ENCODE measurements around the gene TMBIM4.
A peak's percentile ranks its signal among the peaks of the same experiment; 100 is the strongest.
"Not testable (repeated sequence)": the region's sequence is repeated elsewhere in the genome, so short reads cannot be mapped to it uniquely, and the experiment has no call there.

TMBIM4 gene

GRCh38 chr12:66182956-66183355, 13.2 kb upstream of the TMBIM4 start:
- DNase-seq: no peak

DNA sequence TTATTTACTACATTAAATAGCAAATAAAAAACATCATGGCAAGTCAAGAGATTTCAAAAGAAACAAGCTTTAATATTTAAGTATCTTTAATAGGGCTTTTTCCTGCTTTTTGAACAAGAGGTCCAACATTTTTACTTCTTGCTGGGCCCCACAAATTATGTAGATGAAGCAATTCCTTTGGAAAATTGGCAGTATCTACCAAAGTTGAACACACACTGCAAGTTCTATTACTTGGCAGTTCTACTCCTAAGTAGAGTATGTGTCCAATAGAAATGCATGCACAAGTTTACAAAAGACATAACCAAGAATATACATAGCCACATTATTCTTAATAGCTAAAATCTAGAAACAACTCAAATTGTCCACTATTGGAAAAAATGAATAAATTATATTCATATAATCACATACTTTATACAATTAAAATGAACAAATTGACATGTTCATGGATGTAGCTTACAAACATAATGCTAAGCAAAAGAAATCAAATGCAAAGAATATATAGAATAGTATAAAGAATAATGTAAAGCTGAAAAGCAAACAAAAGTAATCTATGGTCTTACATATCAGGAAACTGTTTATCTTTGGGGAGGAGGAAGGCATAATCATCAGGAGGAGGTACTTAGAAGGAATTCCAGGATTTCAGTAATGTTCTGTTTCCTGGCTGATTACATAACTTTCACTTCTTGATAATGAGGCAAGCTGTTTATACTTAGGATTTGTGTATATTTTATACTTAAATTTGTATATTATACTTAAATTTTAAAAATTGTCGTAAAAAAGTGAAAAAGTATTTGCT, 6.5 kb upstream of the TMBIM4 start:
- DNase-seq: no peak

GRCh38 chr12:66174391-66175325, 4.9 kb upstream of the TMBIM4 start:
- DNase-seq: not testable (repeated sequence)

- no peak for DNase-seq
Observed at GRCh38 chr12:66170606-66171005, 810 bp upstream of the TMBIM4 start.

DNA sequence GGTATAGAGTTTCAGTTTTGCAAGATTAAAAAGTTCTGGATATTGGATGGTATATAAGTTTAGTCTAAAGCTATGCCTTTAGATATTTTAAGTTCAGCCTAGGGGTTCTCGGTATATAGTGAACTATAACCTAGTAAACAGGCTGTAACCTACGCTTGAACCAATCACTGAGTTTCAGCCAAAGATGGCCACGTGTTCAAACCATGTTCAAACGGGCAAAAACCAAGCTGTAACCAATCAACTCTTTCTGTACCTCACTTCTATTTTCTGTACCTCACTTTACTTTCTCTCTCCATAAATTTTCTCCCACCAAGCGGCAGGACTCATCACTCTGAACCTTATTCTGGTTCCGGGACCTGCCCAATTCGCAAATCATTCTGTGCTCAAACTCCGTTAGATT, 1.4 kb downstream of the TMBIM4 start:
- no peak for DNase-seq

GRCh38 chr12:66166561-66166960, 3.2 kb downstream of the TMBIM4 start:
- DNase-seq: no peak

DNA sequence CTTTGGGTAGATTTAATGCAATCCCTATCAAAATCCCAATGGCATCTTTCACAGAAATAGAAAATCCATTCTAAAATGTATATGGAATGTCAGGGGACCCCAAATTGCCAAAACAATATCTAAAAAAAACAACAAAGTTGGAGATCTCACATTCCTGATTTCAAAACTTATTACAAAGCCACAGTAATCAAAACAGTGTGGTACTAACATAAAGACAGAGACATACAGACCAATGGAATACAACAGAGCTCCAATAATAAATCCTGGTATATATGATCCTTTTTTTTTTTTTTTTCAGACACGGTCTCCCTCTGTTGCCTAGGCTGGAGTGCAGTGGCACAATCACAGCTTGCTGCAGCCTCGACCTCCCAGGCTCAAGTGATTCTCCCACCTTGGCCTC, 4.7 kb downstream of the TMBIM4 start:
- DNase-seq: no peak

DNA sequence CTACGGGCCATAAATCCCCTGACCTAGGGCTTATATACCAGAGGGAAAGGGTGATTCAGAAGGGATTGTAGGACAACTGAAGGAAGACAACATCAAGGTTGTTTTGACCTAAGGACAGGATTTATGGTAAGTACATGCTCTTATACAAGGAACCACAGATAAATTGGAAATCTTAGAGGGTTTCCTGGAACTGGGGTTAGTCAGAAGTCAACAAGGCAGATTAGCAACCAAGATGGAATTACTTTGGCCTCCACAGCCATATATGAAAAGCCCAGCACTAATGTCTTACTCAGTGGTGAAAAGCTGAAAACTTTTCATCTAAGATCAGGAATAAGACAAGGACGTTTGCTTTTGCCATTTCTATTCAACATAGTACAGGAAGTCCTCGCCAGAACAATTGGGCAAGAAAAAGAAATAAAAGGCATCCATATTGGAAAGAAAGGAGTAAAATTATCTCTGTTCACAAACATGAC, 5.4 kb downstream of the TMBIM4 start:
- DNase-seq: no peak

GRCh38 chr12:66163289-66163688, 6.5 kb downstream of the TMBIM4 start:
- no peak for DNase-seq

DNA sequence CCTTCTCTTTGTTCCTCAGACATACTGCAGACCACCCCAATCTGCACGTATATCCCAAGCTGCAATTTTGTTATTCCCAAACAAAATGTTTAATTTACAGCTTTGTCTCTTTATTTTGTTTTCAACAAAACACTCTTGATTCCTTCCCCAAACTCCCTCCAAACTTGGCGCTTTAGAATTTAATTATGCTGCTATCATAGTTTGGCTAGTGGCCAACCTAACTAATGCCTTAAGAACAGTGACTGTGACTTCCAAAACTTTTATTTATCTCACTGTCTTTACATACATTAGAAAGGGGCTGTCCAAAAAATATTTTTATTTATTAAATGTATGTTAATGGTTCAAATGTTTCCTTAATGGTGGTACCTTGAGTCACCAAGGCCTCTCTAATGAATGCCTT, 7.1 kb downstream of the TMBIM4 start:
- no peak for DNase-seq

DNA sequence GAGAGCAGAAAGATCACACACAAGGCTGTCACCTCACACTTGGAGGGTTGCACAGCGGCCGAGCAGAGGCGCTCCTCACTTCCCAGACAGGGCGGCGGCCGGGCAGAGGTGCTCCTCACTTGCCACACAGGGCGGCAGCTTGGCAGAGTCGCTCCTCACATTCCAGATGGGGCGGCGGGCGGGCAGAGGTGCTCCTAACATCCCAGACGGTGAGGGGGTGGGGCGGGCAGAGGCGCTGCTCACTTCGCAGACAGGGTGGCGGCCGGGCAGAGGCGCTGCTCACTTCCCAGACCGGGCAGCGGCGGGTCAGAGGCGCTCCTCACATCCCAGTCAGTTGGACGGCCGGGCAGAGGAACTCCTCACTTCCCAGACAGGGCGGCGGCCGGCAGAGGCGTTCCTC, 9.1 kb downstream of the TMBIM4 start:
- DNase-seq: no peak

DNA sequence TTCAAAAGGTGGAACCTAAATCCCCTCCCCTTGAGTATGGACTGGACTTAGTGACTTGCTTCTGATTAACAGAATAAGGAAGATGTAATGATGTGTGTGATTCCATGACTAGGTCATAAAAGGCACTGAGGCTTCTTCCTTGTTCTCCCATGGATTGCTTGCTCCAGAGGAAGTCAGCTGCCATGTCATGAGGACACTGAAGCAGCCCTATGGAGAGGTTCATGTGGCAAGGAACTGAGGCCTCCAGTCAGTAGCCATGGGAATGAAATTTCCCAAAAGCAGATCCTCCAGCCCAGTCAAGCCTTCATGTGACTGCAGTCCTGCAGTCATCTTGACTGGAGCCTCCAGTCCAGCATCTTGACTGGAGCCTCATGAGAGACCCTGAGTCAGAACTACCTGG, 10.7 kb downstream of the TMBIM4 start:
- no peak for DNase-seq

- no peak for DNase-seq
Observed at GRCh38 chr12:66156654-66157053, 13.1 kb downstream of the TMBIM4 start.

GRCh38 chr12:66154776-66155175, 15.0 kb downstream of the TMBIM4 start:
- no peak for DNase-seq

- DNase-seq: no peak
Observed at GRCh38 chr12:66152732-66153131, 17.1 kb downstream of the TMBIM4 start.

DNA sequence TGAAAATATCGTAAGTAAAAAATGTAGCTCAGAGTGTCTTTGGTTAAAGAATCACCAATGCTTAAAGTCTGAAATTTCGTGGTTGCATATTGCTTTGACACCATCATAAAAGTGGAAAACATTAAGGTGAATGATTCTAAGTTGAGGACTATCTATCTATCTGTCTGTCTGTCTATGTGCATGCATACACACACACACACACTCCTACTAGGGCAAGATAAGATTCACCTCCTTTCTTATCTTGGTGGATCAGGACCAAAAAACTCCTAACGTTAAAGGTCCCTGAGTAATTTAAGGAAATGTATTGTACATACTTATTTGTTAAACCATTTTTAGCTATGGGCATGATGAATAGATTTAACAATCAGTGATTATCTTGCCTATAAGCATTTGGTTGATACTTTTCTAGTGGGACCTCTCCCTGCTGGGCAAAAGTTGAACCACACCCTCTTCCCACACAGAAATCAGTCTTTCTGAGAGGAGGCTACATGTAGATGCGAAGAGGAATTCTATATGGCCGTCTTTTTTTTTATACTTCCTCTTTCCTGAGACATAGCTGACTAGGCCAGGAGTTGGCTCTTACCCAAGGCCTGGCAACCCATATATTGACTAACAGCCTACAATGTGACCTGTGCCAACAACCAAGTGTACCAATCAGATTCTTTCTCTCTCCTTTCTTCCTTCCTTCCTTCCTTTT, 19.9 kb downstream of the TMBIM4 start:
- DNase-seq: no peak

DNA sequence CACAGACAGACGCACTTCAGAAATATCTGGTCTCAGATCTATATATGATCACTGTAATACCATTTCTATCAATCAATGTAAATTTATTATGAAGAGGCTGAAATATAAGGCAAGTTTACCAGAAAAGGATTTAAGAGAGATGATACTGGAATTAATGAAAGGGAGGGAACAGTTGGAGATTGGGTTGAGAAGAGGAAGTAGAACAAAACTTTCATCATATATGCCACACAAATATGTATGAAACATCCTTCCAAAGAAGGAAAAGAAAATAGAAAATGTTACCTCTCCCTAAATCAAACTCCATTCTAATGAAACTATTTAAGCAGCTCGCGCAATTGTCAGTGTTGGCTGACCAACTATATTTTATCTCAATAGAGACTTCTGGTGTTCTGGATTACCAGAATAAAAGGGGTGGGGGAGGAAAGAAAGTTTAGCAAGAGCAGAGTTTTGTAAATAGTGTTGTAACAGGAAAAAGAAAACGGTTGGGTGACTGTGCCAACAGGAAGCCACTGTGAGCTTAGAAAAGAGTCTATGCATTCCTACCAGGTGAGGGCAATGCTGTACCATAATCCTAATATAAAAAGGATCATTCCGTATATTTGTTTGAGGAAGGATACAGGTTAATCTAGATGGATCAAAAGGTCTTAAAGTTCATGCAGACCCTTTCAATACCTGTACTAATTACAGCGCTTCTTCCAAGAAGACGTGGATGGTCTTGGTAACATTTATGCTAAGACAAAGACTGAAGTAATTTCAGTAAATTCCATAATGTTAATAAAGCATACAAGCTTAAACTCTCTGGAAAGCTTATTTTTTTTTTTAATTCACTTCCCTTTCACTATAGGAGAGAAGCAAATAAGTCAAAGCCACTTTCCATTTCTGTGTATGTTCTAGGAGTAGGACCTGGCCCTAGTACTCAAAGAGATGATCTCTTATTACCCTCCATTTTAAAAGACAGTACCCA, 24.7 kb downstream of the TMBIM4 start:
- peak in 1 of 5 donors; percentile 74 for DNase-seq

DNA sequence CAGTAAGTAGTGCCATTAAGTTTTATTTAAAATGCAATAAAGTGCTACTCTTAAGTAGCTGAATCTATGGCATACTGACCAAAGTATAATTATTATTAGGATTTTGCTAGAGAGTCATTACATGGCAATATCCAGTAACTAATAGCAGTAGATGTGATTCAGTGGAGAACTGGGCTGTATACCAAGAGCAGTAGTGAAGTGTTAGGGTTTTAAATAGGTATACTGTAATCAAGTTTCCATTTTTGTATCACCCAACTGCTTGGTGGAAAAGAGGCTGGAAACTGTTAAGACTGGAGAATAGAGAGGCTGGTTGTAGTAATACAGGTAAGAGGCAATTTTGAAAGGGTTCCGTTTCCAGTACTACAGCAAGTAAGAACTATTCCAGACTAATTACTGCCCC, 25.9 kb downstream of the TMBIM4 start:
- DNase-seq: no peak

- DNase-seq: no peak
Observed at GRCh38 chr12:66142826-66143225, 27.0 kb downstream of the TMBIM4 start.

DNA sequence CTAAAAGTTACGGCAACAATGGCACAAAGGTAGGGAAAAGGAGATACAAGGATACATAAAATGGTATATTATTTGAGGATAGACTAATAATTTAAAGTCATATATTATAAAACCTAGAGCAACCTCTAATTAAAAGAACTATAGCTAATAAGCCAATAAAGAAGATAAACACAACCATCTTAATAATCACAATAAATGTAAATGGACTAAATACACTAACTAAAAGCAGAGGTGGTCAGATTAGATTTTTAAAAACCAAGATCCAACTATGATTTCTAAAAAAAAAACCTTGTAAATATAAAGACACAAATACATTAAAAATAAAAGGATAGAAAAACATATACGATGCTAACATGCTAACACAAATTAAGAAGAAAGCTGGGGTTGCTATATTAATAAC, 28.5 kb downstream of the TMBIM4 start:
- DNase-seq: no peak

- no peak for DNase-seq
Observed at GRCh38 chr12:66140731-66141130, 29.1 kb downstream of the TMBIM4 start.

GRCh38 chr12:66139328-66139727, 30.5 kb downstream of the TMBIM4 start:
- DNase-seq: no peak

Data from T-helper 1 cell (primary cell).